HepG2 (cell line): ENCODE measurements around the gene PSMB9.

Experiments used
- HMGXB3 ChIP-seq: sonication (generic); formaldehyde crosslinking; IDR thresholded peaks from 2 replicates; pipeline ENCODE4 v1.4.0; 2020; ENCODE audit warnings: missing genetic modification reagents, borderline replicate concordance
- JUND ChIP-seq: sonication (generic); formaldehyde crosslinking; IDR thresholded peaks from 2 replicates; pipeline ENCODE4 v1.8.0; 2022; ENCODE audit warnings: mild to moderate bottlenecking, missing genetic modification reagents
- ZGPAT ChIP-seq: IDR thresholded peaks from 2 replicates; pipeline ENCODE4 v1.6.1; 2016; ENCODE audit warnings: mild to moderate bottlenecking

DNA sequence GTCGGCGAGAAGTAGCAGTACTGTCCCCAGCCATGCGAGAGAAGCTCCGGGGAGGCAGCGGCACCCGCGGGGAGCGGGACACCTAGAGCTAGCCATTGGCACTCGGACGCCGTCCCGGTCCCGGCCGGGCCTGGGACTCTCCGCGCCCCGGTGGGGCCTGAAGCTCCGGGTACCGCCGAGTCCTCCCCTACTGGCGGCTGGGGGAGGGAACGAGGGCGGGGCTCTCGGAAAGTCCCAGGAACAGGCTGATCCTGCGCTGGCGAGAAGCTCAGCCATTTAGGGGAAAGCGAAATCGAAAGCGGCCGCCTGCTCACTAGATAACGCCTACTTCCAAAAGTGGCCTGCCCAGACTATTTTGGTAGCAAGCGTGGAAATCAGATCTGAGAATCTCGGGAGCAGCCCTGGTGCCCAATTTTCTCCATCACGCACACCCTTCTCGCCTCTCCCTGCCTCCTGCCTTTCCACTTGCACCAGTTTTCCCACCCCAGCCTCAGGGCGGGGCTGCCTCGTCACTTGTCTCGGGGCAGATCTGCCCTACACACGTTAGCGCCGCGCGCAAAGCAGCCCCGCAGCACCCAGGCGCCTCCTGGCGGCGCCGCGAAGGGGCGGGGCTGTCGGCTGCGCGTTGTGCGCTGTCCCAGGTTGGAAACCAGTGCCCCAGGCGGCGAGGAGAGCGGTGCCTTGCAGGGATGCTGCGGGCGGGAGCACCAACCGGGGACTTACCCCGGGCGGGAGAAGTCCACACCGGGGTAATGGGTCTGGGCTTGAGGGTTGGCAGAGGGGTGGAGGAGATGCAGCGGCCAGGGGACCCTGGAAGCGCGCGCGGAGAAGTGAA is at the start of gene PSMB9, which contains the start of gene TAP1:
- TF ChIP-seq ZGPAT (CRISPR knock-in tag) (peak; percentile 77), JUND (CRISPR knock-in tag) (no peak), HMGXB3 (CRISPR knock-in tag) (no peak)
